ENCODE results near the gene ALX4.

DNA sequence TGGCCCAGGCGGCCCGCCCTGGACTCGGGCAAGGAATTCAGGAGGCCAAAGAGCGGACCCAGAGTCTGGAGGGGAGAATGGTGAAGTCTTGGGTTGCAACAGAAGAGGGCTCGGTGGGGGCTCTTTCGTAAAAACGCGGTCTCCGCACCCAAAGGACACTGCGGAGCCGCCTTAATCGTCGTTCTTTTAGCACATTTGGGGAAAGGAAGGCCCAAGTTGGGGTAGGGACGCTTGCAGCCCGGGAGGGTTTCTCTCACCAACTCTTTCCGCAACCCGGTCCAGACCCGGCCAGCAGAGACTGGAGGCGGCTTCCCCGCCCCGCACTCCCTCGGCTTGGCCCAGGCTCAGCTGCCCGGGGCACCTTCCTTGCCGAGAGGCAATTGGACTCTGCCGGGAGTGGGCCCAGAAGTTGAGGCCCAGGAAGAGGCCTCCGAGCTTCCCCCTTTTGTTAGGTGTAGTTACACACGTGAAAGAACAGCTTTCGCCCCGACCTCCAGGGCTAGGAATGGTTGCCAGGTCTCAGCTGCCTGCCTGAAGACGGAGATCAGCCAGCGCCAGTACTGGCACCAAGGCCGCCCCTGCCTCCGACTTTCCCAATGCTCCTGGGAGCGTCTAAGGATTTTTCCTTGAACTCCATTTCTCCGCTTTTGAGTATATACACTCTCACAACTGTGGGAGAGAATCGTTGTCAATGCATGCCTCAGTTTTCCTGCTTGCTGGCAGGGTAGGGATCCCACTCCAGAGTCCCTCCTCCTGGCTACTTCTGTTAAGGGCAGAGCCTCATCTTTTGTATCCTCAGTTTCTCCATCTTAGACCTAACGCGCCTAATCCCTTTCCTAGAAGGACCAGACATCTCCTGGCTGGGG lies 3.7 kb downstream of the ALX4 start:
- no peak for TF ChIP-seq ZNF580 (tag by site-specific recombination; IDR thresholded peaks at IDR 0.05)
- no peak for TF ChIP-seq ZNF558 (tag by site-specific recombination; IDR thresholded peaks at IDR 0.05)
- TF ChIP-seq, protein P1, sequence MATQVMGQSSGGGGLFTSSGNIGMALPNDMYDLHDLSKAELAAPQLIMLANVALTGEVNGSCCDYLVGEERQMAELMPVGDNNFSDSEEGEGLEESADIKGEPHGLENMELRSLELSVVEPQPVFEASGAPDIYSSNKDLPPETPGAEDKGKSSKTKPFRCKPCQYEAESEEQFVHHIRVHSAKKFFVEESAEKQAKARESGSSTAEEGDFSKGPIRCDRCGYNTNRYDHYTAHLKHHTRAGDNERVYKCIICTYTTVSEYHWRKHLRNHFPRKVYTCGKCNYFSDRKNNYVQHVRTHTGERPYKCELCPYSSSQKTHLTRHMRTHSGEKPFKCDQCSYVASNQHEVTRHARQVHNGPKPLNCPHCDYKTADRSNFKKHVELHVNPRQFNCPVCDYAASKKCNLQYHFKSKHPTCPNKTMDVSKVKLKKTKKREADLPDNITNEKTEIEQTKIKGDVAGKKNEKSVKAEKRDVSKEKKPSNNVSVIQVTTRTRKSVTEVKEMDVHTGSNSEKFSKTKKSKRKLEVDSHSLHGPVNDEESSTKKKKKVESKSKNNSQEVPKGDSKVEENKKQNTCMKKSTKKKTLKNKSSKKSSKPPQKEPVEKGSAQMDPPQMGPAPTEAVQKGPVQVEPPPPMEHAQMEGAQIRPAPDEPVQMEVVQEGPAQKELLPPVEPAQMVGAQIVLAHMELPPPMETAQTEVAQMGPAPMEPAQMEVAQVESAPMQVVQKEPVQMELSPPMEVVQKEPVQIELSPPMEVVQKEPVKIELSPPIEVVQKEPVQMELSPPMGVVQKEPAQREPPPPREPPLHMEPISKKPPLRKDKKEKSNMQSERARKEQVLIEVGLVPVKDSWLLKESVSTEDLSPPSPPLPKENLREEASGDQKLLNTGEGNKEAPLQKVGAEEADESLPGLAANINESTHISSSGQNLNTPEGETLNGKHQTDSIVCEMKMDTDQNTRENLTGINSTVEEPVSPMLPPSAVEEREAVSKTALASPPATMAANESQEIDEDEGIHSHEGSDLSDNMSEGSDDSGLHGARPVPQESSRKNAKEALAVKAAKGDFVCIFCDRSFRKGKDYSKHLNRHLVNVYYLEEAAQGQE (tag by site-specific recombination; IDR thresholded peaks at IDR 0.05): no peak
- no peak for TF ChIP-seq ZNF776 (tag by site-specific recombination; IDR thresholded peaks at IDR 0.05; ENCODE audit: borderline replicate concordance)
